Transverse colon (tissue), 4 donors: ENCODE results near the gene RINL.
A peak's percentile ranks its signal among the peaks of the same experiment; 100 is the strongest.

Source experiments
- CTCF ChIP-seq, 5 experiments: fragments of 200-600 bp in 3 of 5; fragments of 450-650 bp in 2 of 5; sonication (generic) in 3 of 5; IDR thresholded peaks; 1 replicate in 2 of 5; 2 replicates in 3 of 5; pipeline ENCODE4 v1.5.1; 2016 to 2017; ENCODE audit warnings: antibody characterized with exemption in 5 of 5, inconsistent platforms in 3 of 5, mild to moderate bottlenecking in 2 of 5, moderate library complexity in 1 of 5
- POLR2A ChIP-seq: fragments of 450-650 bp; IDR thresholded peaks from one replicate; pipeline ENCODE4 v1.6.1; 2016; ENCODE audit warnings: antibody characterized with exemption, mild to moderate bottlenecking, moderate library complexity
- POLR2AphosphoS5 ChIP-seq, 3 donors: sonication (generic); formaldehyde crosslinking; IDR thresholded peaks; one replicate each; pipeline ENCODE4 v1.6.1; 2016; ENCODE audit warnings: antibody characterized with exemption in 3 of 3

GRCh38 chr19:38819231-38819920 is 58.7 kb downstream of the RINL start:
- TF ChIP-seq CTCF (IDR thresholded peaks at IDR 0.05) (no peak), POLR2AphosphoS5 (IDR thresholded peaks at IDR 0.05) (peak; percentile 35 to 86 (median 73)), POLR2A (peak; percentile 18)
